Smooth muscle cell (in vitro differentiated cells): ENCODE data around the gene IGFALS. TPM values are rescaled to one million over a fixed set of nuclear protein-coding genes. Genes with fewer than 3 reads are reported as not detected.

Experiments used
- DNase-seq: peaks from one replicate; lab custom pipeline; 2025; ENCODE audit not compliant: unreplicated experiment; lab: John Stamatoyannopoulos, UW
- H2AFZ ChIP-seq: fragments of 200-600 bp; sonication (generic); 2 replicates; pipeline ENCODE4 v1.6.0; 2016; ENCODE audit warnings: antibody characterized with exemption, low read depth, mild to moderate bottlenecking
- H3F3A ChIP-seq: fragments of 200-600 bp; sonication (generic); 2 replicates; pipeline ENCODE4 v1.6.0; 2017; ENCODE audit warnings: antibody characterized with exemption, low read depth
- H3K27ac ChIP-seq: fragments of 200-600 bp; sonication (generic); 2 replicates; pipeline ENCODE4 v1.5.1; 2016; ENCODE audit warnings: low read depth, mild to moderate bottlenecking
- H3K27me3 ChIP-seq: fragments of 200-600 bp; sonication (generic); 2 replicates; pipeline ENCODE4 v1.6.1; 2016; ENCODE audit warnings: low read depth, mild to moderate bottlenecking
- H3K36me3 ChIP-seq: fragments of 200-600 bp; sonication (generic); 2 replicates; pipeline ENCODE4 v1.5.1; 2016; ENCODE audit warnings: low read depth
- H3K4me1 ChIP-seq: fragments of 200-600 bp; sonication (generic); 2 replicates; pipeline ENCODE4 v1.5.1; 2016; ENCODE audit warnings: low read depth
- H3K4me2 ChIP-seq: fragments of 200-600 bp; sonication (generic); 2 replicates; pipeline ENCODE4 v1.6.0; 2016; ENCODE audit warnings: mild to moderate bottlenecking
- H3K4me3 ChIP-seq: fragments of 200-600 bp; sonication (generic); 2 replicates; pipeline ENCODE4 v1.5.1; 2016; ENCODE audit warnings: mild to moderate bottlenecking
- H3K79me2 ChIP-seq: fragments of 200-600 bp; sonication (generic); 2 replicates; pipeline ENCODE4 v1.6.0; 2016; ENCODE audit warnings: low read depth, mild to moderate bottlenecking
- H3K9ac ChIP-seq: fragments of 200-600 bp; sonication (generic); 2 replicates; pipeline ENCODE4 v1.6.0; 2016; ENCODE audit warnings: low read depth
- H3K9me3 ChIP-seq: fragments of 200-600 bp; sonication (generic); replicated peaks from 2 replicates; pipeline ENCODE4 v1.5.1; 2016; ENCODE audit warnings: low read depth
- H4K20me1 ChIP-seq: fragments of 200-600 bp; sonication (generic); 2 replicates; pipeline ENCODE4 v1.6.0; 2016; ENCODE audit warnings: low read depth
- CTCF ChIP-seq: fragments of 200-600 bp; sonication (generic); IDR thresholded peaks from 2 replicates; pipeline ENCODE4 v1.5.1; 2017; ENCODE audit warnings: borderline replicate concordance, mild to moderate bottlenecking, antibody characterized with exemption; ENCODE audit not compliant: insufficient read depth, poor library complexity, severe bottlenecking
- WGBS: methylation state at CpG from one replicate; pipeline ENCODE4 v1.1.7; 2016; ENCODE audit warnings: low lambda C conversion rate; 5-methylcytosine and 5-hydroxymethylcytosine counted together
- polyA plus RNA-seq: library from polyadenylated mRNA; unstranded; fragments of >200 nt; fragmentation: Nextera tagmentation; extraction: Ambion mirVana; gene quantifications from 2 replicates; pipeline ENCODE4 v1.2.1, GENCODE V29; 2016
- total RNA-seq: library from RNA; depleted of rRNA; stranded (reverse); fragments of >200 nt; gene quantifications from 2 replicates; pipeline ENCODE4 v1.2.3, GENCODE V29; 2014

The IGFALS gene
- total and polyA plus RNA-seq, 2 experiments from 2014 or later: not detected

- H3K4me3 ChIP-seq: no peak overlapping the region
- H3K36me3 ChIP-seq: no peaks in the 10 kb centered on the region
- H3K9ac ChIP-seq: no peak overlapping the region
- H3K27me3 ChIP-seq: no peaks in the 10 kb centered on the region
- DNase-seq: no peak
- no peaks in the 10 kb centered on the region for H3K9me3 ChIP-seq
- H2AFZ ChIP-seq: no peak overlapping the region
- H3K79me2 ChIP-seq: no peaks in the 10 kb centered on the region
- H3K27ac ChIP-seq: no peak overlapping the region
- no peaks in the 10 kb centered on the region for H3K4me1 ChIP-seq
- over 99% methylated on average over 21 of the region's 21 CpGs for WGBS
- H4K20me1 ChIP-seq: peaks cover 5% of the 10 kb centered on the region
- H3K4me2 ChIP-seq: no peak overlapping the region
- TF ChIP-seq CTCF: no peak
- no peaks in the 10 kb centered on the region for H3F3A ChIP-seq
Measured at GRCh38 chr16:1759511-1759910, 34.0 kb downstream of the IGFALS start.

GRCh38 chr16:1758923-1759322 lies 34.6 kb downstream of the IGFALS start:
- Histone ChIP-seq H3K9ac (no peak overlapping the region), H3F3A (peaks cover 3% of the 10 kb centered on the region), H3K4me2 (no peak overlapping the region), H2AFZ (no peak overlapping the region), H3K27ac (no peak overlapping the region), H3K79me2 (no peaks in the 10 kb centered on the region), H3K4me1 (no peaks in the 10 kb centered on the region), H3K9me3 (no peaks in the 10 kb centered on the region), H3K36me3 (no peaks in the 10 kb centered on the region), H3K4me3 (no peak overlapping the region), H3K27me3 (no peaks in the 10 kb centered on the region), H4K20me1 (peaks cover 5% of the 10 kb centered on the region)
- no peak for DNase-seq
- no peak for TF ChIP-seq CTCF
- WGBS: 94% methylated on average over 18 of the region's 18 CpGs

GRCh38 chr16:1757714-1758461 lies 35.6 kb downstream of the IGFALS start:
- Histone ChIP-seq H4K20me1 (peaks cover 5% of the 10 kb centered on the region), H3K27me3 (no peaks in the 10 kb centered on the region), H3K9ac (no peak overlapping the region), H3K4me3 (no peak overlapping the region), H3K36me3 (no peaks in the 10 kb centered on the region), H3K4me2 (no peak overlapping the region), H3K79me2 (no peaks in the 10 kb centered on the region), H3K9me3 (no peaks in the 10 kb centered on the region), H2AFZ (no peak overlapping the region), H3K4me1 (no peaks in the 10 kb centered on the region), H3F3A (peaks cover 3% of the 10 kb centered on the region), H3K27ac (no peak overlapping the region)
- DNase-seq: no peak
- 97% methylated on average over 36 of the region's 37 CpGs for WGBS
- no peak for TF ChIP-seq CTCF

- Histone ChIP-seq H3K9ac (no peak overlapping the region), H3K36me3 (no peaks in the 10 kb centered on the region), H3K27ac (no peak overlapping the region), H3F3A (peaks cover 3% of the 10 kb centered on the region), H3K27me3 (no peaks in the 10 kb centered on the region), H3K4me1 (no peaks in the 10 kb centered on the region), H4K20me1 (peaks cover 11% of the 10 kb centered on the region), H3K4me3 (no peak overlapping the region), H3K9me3 (no peaks in the 10 kb centered on the region), H3K4me2 (no peak overlapping the region), H2AFZ (no peak overlapping the region), H3K79me2 (no peaks in the 10 kb centered on the region)
- no peak for DNase-seq
- 97% methylated on average over 12 of the region's 12 CpGs for WGBS
- TF ChIP-seq CTCF: no peak
Measured at GRCh38 chr16:1754204-1754603, 39.3 kb downstream of the IGFALS start.
